NT2/D1 (cell line): Measurements from ENCODE around the gene TOR2A.

Experiments
- SUZ12 ChIP-seq: IDR thresholded peaks from 2 replicates; pipeline ENCODE4 v1.6.1; 2011; ENCODE audit not compliant: insufficient read length, insufficient read depth; ENCODE audit errors: extremely low read depth
- YY1 ChIP-seq: IDR thresholded peaks from 2 replicates; pipeline ENCODE4 v1.6.1; 2011; ENCODE audit not compliant: insufficient read length, insufficient read depth

- no peak for TF ChIP-seq YY1
- no peak for TF ChIP-seq SUZ12
Measured at GRCh38 chr9:127777368-127777980, 42.4 kb upstream of the TOR2A start.
